ENCODE data around the gene NABP2. TPM values are rescaled to one million over a fixed set of nuclear protein-coding genes. Genes with fewer than 3 reads are reported as not detected.

NABP2 gene
- total RNA-seq, 1 experiment from 2014 or later: 99.6 TPM

DNA sequence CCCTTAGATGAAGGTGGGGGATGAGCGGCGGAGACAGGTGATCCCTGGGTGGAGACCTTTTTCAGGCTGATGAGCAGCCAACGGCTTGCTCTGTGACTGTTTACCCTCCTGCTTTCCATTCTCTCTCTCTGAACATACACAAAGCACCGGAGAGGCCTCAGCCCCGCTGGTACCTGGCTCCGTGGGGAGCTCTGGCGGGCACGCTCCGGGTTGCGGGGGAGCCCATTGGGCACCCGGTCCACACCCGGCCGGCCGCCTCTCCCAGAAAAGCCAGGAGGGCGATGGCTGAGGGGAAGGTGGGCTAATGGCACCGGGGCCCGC lies 35.4 kb upstream of the NABP2 start:
- BruUV-seq (replicated peaks): no TSS peak
- H3K4me3 ChIP-seq (ENCODE audit: low read depth in 2 of 2, low read length in 2 of 2): peak overlapping the region; percentile 77 to 94
- no peaks in the 10 kb centered on the region for H3K9me3 ChIP-seq (ENCODE audit: control insufficient read depth, insufficient read depth, low read depth, low read length)
- peaks cover 21% of the 10 kb centered on the region for H3K36me3 ChIP-seq (ENCODE audit: control insufficient read depth, insufficient read depth, low read length)
- ChIA-PET CTCF (interaction anchor here (0.5 to 2.0 kb wide), 7 partner anchors 19 to 253 kb away, joined by 4 to 41 read pairs (median 5); partner anchors contain the start of genes RNF41 and ZC3H10), POLR2A (interaction anchor here (0.6 to 0.7 kb wide), 2 partner anchors 61 to 85 kb away, joined by 3 to 4 read pairs; partner anchors contain the start of gene ESYT1)
- H3K27me3 ChIP-seq (ENCODE audit: control insufficient read depth, insufficient read depth, low read length): no peaks in the 10 kb centered on the region
- DNase-seq (ENCODE audit: low read depth, low spot score) (no peak), ATAC-seq (0 out of 2 replicates have a peak, but pooled peaks have one; percentile 0)
- in situ Hi-C loops (cut with HindIII; ENCODE audit: low pct_unique_long_range_greater_than_20kb, low sequenced_read_pairs): no loop called here
- TF ChIP-seq REST (IDR thresholded peaks at IDR 0.05; ENCODE audit: insufficient read depth in 1 of 2, low read depth in 2 of 2, low read length in 1 of 2): no peak
- TF ChIP-seq SIN3A (IDR thresholded peaks at IDR 0.05; ENCODE audit: borderline replicate concordance, insufficient read depth, low read depth, low read length): no peak
- no peak for TF ChIP-seq POLR2AphosphoS5 (IDR thresholded peaks at IDR 0.05; ENCODE audit: low read depth, low read length)
- TF ChIP-seq TCF7L2 (IDR thresholded peaks at IDR 0.05; ENCODE audit: low read depth, low read length): no peak
- TF ChIP-seq, protein P1, sequence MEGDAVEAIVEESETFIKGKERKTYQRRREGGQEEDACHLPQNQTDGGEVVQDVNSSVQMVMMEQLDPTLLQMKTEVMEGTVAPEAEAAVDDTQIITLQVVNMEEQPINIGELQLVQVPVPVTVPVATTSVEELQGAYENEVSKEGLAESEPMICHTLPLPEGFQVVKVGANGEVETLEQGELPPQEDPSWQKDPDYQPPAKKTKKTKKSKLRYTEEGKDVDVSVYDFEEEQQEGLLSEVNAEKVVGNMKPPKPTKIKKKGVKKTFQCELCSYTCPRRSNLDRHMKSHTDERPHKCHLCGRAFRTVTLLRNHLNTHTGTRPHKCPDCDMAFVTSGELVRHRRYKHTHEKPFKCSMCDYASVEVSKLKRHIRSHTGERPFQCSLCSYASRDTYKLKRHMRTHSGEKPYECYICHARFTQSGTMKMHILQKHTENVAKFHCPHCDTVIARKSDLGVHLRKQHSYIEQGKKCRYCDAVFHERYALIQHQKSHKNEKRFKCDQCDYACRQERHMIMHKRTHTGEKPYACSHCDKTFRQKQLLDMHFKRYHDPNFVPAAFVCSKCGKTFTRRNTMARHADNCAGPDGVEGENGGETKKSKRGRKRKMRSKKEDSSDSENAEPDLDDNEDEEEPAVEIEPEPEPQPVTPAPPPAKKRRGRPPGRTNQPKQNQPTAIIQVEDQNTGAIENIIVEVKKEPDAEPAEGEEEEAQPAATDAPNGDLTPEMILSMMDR (IDR thresholded peaks at IDR 0.05): no peak
- peak overlapping the region; percentile 88 for H3K27ac ChIP-seq (ENCODE audit: low read length)
- intact Hi-C loops (cut with micrococcal nuclease; ENCODE audit: unreplicated experiment): loop anchor here (1.0 kb wide), 1 partner anchor 69 kb away; no protein-coding TSS in a partner anchor
- H3K4me1 ChIP-seq (ENCODE audit: control insufficient read depth, insufficient read depth, low read length): peaks cover 12% of the 10 kb centered on the region

DNA sequence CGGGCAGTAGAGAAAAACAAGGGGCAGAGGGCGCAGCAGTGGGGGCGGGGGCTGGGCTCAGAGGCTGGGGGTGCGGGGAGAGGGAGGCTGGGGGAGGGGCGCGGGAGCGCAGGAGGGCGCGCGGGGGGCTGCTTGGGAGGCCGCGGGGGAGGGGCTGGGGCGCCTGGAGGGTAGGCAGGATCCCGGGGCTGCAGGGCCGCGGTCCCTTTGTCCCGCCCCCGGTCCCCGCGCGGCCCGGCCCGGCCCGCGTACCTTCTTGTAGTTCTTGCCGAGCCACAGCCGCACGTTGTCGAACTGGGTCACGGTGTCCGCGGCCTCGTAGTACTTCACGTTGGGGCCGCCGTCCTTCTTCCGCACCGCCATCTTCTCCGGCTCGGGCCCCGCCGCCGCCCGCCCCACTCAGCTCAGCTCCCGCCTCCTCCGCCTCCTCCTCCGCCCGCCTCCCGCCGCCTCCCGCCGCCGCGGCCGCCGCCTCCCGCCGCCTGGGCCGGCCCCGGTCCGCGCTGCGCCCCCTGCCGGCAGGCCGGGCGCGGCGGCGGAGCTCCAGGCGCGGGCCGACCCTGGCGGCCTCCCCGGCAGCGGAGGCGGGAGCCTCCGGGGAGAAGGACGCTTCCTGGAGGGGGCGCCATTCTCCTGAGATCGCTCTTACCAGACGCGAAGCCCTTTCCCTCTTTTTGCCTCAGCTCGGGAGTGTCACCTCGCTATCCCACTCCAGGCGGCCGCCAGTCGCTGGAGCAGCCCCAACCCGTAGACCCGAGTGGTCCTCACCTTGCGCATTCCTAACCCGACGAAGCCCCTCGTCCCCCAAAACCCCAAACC lies 34.8 kb upstream of the NABP2 start, which contains the start of gene SMARCC2:
Gene SMARCC2, minus strand, starts transcription at position 385 of the 819 bp plus-strand sequence. Its CDS starts 22 bp downstream, at position 363.
- ATAC-seq (peak; percentile 91), DNase-seq (ENCODE audit: low read depth, low spot score) (peak; percentile 64)
- in situ Hi-C loops (cut with HindIII; ENCODE audit: low pct_unique_long_range_greater_than_20kb, low sequenced_read_pairs) (no loop called here), intact Hi-C loops (cut with micrococcal nuclease; ENCODE audit: unreplicated experiment) (loop anchor here (1.0 kb wide), 1 partner anchor 70 kb away; no protein-coding TSS in a partner anchor)
- Histone ChIP-seq H3K36me3 (ENCODE audit: control insufficient read depth, insufficient read depth, low read length) (peaks cover 17% of the 10 kb centered on the region), H3K4me3 (ENCODE audit: low read depth in 2 of 2, low read length in 2 of 2) (peak within 1 kb of the TSS; percentile 77 to 98), H3K27ac (ENCODE audit: low read length) (peak within 1 kb of the TSS; percentile 95), H3K9me3 (ENCODE audit: control insufficient read depth, insufficient read depth, low read depth, low read length) (no peaks in the 10 kb centered on the region), H3K4me1 (ENCODE audit: control insufficient read depth, insufficient read depth, low read length) (peaks cover 12% of the 10 kb centered on the region), H3K27me3 (ENCODE audit: control insufficient read depth, insufficient read depth, low read length) (no peaks in the 10 kb centered on the region)
- BruUV-seq (replicated peaks): no TSS peak
- TF ChIP-seq REST (IDR thresholded peaks at IDR 0.05; ENCODE audit: insufficient read depth in 1 of 2, low read depth in 2 of 2, low read length in 1 of 2): 0 out of 4 replicates have a peak, but pooled peaks of 1 of the 2 experiments have one; percentile 22
- peak; percentile 89; the same call in 1 of the 2 replicates for TF ChIP-seq SIN3A (IDR thresholded peaks at IDR 0.05; ENCODE audit: borderline replicate concordance, insufficient read depth, low read depth, low read length)
- TF ChIP-seq, protein P1 (IDR thresholded peaks at IDR 0.05): peak; percentile 99
- TF ChIP-seq TCF7L2 (IDR thresholded peaks at IDR 0.05; ENCODE audit: low read depth, low read length): no peak
- TF ChIP-seq POLR2AphosphoS5 (IDR thresholded peaks at IDR 0.05; ENCODE audit: low read depth, low read length): peak; percentile 57
- ChIA-PET POLR2A (interaction anchor here (0.5 to 0.7 kb wide), 5 partner anchors 33 to 436 kb away, joined by 3 to 8 read pairs (median 3); partner anchors contain the start of genes ESYT1, RNF41 and ZC3H10), CTCF (interaction anchor here (0.5 to 2.0 kb wide), 17 partner anchors 9 to 448 kb away, joined by 3 to 41 read pairs (median 5); partner anchors contain the start of genes RBMS2, RNF41 and ZC3H10)

All from Panc1 (cell line).